Endothelial cell of umbilical vein (primary cell): ENCODE data around the gene PLPP3.

Experiments
- POLR2AphosphoS5 ChIP-seq: IDR thresholded peaks from 2 replicates; pipeline ENCODE4 v1.6.1; 2012; ENCODE audit warnings: low read depth, mild to moderate bottlenecking, control low read depth, low read length, moderate library complexity; ENCODE audit not compliant: insufficient read depth
- TF ChIP-seq, protein P1 (sequence below), 2 donors: IDR thresholded peaks; 1 replicate in 1 of 2; 2 replicates in 1 of 2; pipeline ENCODE4 v1.5.1; 2011; ENCODE audit warnings: low read length in 2 of 2, mild to moderate bottlenecking in 2 of 2, moderate library complexity in 2 of 2, control low read depth in 1 of 2, inconsistent platforms in 1 of 2, low read depth in 1 of 2; ENCODE audit not compliant: insufficient read depth in 1 of 2; ENCODE audit errors: extremely low read depth in 1 of 2

- TF ChIP-seq, protein P1, sequence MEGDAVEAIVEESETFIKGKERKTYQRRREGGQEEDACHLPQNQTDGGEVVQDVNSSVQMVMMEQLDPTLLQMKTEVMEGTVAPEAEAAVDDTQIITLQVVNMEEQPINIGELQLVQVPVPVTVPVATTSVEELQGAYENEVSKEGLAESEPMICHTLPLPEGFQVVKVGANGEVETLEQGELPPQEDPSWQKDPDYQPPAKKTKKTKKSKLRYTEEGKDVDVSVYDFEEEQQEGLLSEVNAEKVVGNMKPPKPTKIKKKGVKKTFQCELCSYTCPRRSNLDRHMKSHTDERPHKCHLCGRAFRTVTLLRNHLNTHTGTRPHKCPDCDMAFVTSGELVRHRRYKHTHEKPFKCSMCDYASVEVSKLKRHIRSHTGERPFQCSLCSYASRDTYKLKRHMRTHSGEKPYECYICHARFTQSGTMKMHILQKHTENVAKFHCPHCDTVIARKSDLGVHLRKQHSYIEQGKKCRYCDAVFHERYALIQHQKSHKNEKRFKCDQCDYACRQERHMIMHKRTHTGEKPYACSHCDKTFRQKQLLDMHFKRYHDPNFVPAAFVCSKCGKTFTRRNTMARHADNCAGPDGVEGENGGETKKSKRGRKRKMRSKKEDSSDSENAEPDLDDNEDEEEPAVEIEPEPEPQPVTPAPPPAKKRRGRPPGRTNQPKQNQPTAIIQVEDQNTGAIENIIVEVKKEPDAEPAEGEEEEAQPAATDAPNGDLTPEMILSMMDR (IDR thresholded peaks at IDR 0.05; ENCODE audit: extremely low read depth in 1 of 2, insufficient read depth in 1 of 2, low read depth in 1 of 2, low read length in 2 of 2), result no peak
- no peak for TF ChIP-seq POLR2AphosphoS5
Measured at GRCh38 chr1:56493826-56494225, 85.5 kb downstream of the PLPP3 start.
